IMR-90 (cell line): ENCODE data around the gene IRX3. TPM values are rescaled to one million over a fixed set of nuclear protein-coding genes. Genes with fewer than 3 reads are reported as not detected.
A peak's percentile ranks its signal among the peaks of the same experiment; 100 is the strongest.

Experiments used
- ATAC-seq: fragments of 200-7000 bp; cut with Tn5 transposase; 2 replicates; pipeline ENCODE4 v1.9.1; 2020; ENCODE audit warnings: low read depth, mild to moderate bottlenecking, moderate library complexity
- BruUV-seq: library from RNA; stranded (reverse); fragments of 400-500 nt; replicated peaks from 2 replicates; lab custom pipeline; 2021; lab: Mats Ljungman, UMichigan
- CTCF ChIA-PET: fragments of 300-600 bp; formaldehyde crosslinking; extraction: SDS; loops from one replicate; lab custom pipeline; 2021; ENCODE audit warnings: antibody characterized with exemption; lab: Yijun Ruan, JAX
- POLR2A ChIA-PET: fragments of 300-600 bp; sonication (Branson Sonifier 250); formaldehyde crosslinking; loops from one replicate; lab custom pipeline; 2022; ENCODE audit warnings: antibody characterized with exemption; ENCODE audit not compliant: unreplicated experiment; lab: Charles Lee
- DNase-seq: peaks from one replicate; pipeline ENCODE4 v3.0.0; 2013
- H2AFZ ChIP-seq: replicated peaks from 2 replicates; pipeline ENCODE3; 2013; ENCODE audit warnings: low read length, mild to moderate bottlenecking; ENCODE audit not compliant: poor library complexity
- H2AK5ac ChIP-seq: 2 replicates; pipeline ENCODE4 v1.6.1; 2013; ENCODE audit warnings: low read depth, low read length, inconsistent platforms
- H2AK9ac ChIP-seq: replicated peaks from 2 replicates; pipeline ENCODE3; 2013; ENCODE audit warnings: mild to moderate bottlenecking, low read depth, low read length, moderate library complexity; ENCODE audit not compliant: poor library complexity
- H2BK120ac ChIP-seq: 2 replicates; pipeline ENCODE4 v1.6.1; 2013; ENCODE audit warnings: low read depth, low read length, inconsistent platforms
- H2BK15ac ChIP-seq: 3 replicates; pipeline ENCODE4 v1.6.1; 2013; ENCODE audit warnings: low read depth, low read length, inconsistent platforms
- H2BK20ac ChIP-seq: 2 replicates; pipeline ENCODE4 v1.6.1; 2013; ENCODE audit warnings: low read depth, mild to moderate bottlenecking, inconsistent platforms, low read length, moderate library complexity
- H2BK5ac ChIP-seq: 2 replicates; pipeline ENCODE4 v1.6.1; 2013; ENCODE audit warnings: mild to moderate bottlenecking, low read depth, low read length, inconsistent platforms; ENCODE audit not compliant: poor library complexity, severe bottlenecking
- H3K14ac ChIP-seq: replicated peaks from 2 replicates; pipeline ENCODE4 v1.6.1; 2013; ENCODE audit warnings: low read depth, low read length, inconsistent platforms
- H3K18ac ChIP-seq: 2 replicates; pipeline ENCODE4 v1.6.1; 2013; ENCODE audit warnings: low read depth, low read length, control low read depth
- H3K23ac ChIP-seq: 2 replicates; pipeline ENCODE4 v1.6.1; 2013; ENCODE audit warnings: low read depth, low read length, inconsistent platforms
- H3K27ac ChIP-seq: 2 replicates; pipeline ENCODE4 v1.5.1; 2013; ENCODE audit warnings: mild to moderate bottlenecking, control low read depth, low read length; ENCODE audit not compliant: insufficient read depth
- H3K27me3 ChIP-seq: 2 replicates; pipeline ENCODE4 v1.6.1; 2013; ENCODE audit warnings: low read length; ENCODE audit not compliant: control insufficient read depth, insufficient read depth
- H3K36me3 ChIP-seq: 2 replicates; pipeline ENCODE4 v1.6.1; 2013; ENCODE audit warnings: low read length, mixed read lengths; ENCODE audit not compliant: control insufficient read depth, insufficient read depth
- H3K4ac ChIP-seq: 2 replicates; pipeline ENCODE4 v1.6.1; 2013; ENCODE audit warnings: low read depth, low read length, inconsistent platforms
- H3K4me1 ChIP-seq: 2 replicates; pipeline ENCODE4 v1.6.1; 2013; ENCODE audit warnings: low read length, mixed read lengths; ENCODE audit not compliant: control insufficient read depth, insufficient read depth
- H3K4me2 ChIP-seq: 2 replicates; pipeline ENCODE4 v1.6.1; 2013; ENCODE audit warnings: low read depth, mild to moderate bottlenecking, control low read depth, low read length, moderate library complexity
- H3K4me3 ChIP-seq: 2 replicates; pipeline ENCODE4 v1.5.1; 2013; ENCODE audit warnings: low read depth, mild to moderate bottlenecking, control low read depth, low read length, moderate library complexity; ENCODE audit not compliant: insufficient read depth
- H3K56ac ChIP-seq: 2 replicates; pipeline ENCODE4 v1.6.1; 2013; ENCODE audit warnings: low read length, inconsistent platforms; ENCODE audit not compliant: insufficient read depth; ENCODE audit errors: extremely low read depth
- H3K79me1 ChIP-seq, 2 experiments: 2 replicates each; pipeline ENCODE4 v1.6.1; 2013; ENCODE audit warnings: low read length in 2 of 2, inconsistent platforms in 1 of 2, low read depth in 1 of 2
- H3K9ac ChIP-seq: 2 replicates; pipeline ENCODE4 v1.6.1; 2013; ENCODE audit warnings: low read depth, low read length, control low read depth
- H3K9me1 ChIP-seq: 2 replicates; pipeline ENCODE4 v1.6.1; 2013; ENCODE audit warnings: low read length, inconsistent platforms; ENCODE audit not compliant: insufficient read depth
- H3K9me3 ChIP-seq: 2 replicates; pipeline ENCODE4 v1.6.1; 2013; ENCODE audit warnings: low read length; ENCODE audit not compliant: control insufficient read depth, insufficient read depth
- H4K20me1 ChIP-seq: 2 replicates; pipeline ENCODE4 v1.6.1; 2013; ENCODE audit warnings: low read length, inconsistent platforms; ENCODE audit not compliant: insufficient read depth
- H4K5ac ChIP-seq: 2 replicates; pipeline ENCODE4 v1.6.1; 2013; ENCODE audit warnings: mild to moderate bottlenecking, low read depth, low read length, control low read depth
- H4K8ac ChIP-seq, 2 experiments: 2 replicates each; pipeline ENCODE4 v1.6.1; 2013; ENCODE audit warnings: low read depth in 2 of 2, low read length in 2 of 2, control low read depth in 1 of 2, inconsistent platforms in 1 of 2
- H4K91ac ChIP-seq: 2 replicates; pipeline ENCODE4 v1.6.1; 2013; ENCODE audit warnings: low read depth, low read length, inconsistent platforms; ENCODE audit not compliant: insufficient read depth
- CTCF ChIP-seq: conservative IDR thresholded peaks from 2 replicates; pipeline ENCODE4 v1.5.1; 2012; ENCODE audit warnings: mild to moderate bottlenecking, low read depth, low read length, improper control_type of control experiment
- MAFK ChIP-seq: IDR thresholded peaks from 2 replicates; pipeline ENCODE4 v1.6.1; 2012; ENCODE audit warnings: low read depth, low read length, improper control_type of control experiment
- NFE2L2 ChIP-seq: fragments of 150-350 bp; IDR thresholded peaks from 2 replicates; pipeline ENCODE4 v1.6.1; 2016; ENCODE audit warnings: low read depth, mild to moderate bottlenecking, low read length
- USF2 ChIP-seq: fragments of 150-350 bp; IDR thresholded peaks from 2 replicates; pipeline ENCODE4 v1.6.1; 2017; ENCODE audit warnings: mild to moderate bottlenecking, antibody characterized with exemption, low read length, low read depth
- WGBS, 2 experiments: methylation state at CpG; one replicate each; pipeline versions ENCODE4 v1.1.5 to v1.1.7; 2013; ENCODE audit warnings: missing lambda C conversion rate in 2 of 2; ENCODE audit not compliant: insufficient read length in 1 of 2; ENCODE audit errors: extremely low coverage in 2 of 2; 5-methylcytosine and 5-hydroxymethylcytosine counted together
- dilution Hi-C: fragments of 300-500 bp; cut with HindIII; formaldehyde crosslinking; loops from one replicate; pipeline ENCODE4 v1.14.3; 2018; ENCODE audit warnings: low sequenced_read_pairs; ENCODE audit not compliant: unreplicated experiment
- in situ Hi-C: fragments of 300-500 bp; cut with MboI; formaldehyde crosslinking; loops from 3 replicates; pipeline ENCODE4 v1.14.3; 2019; ENCODE audit warnings: low sequenced_read_pairs, inconsistent platforms, mixed read lengths
- intact Hi-C: fragments of 100-400 bp; cut with micrococcal nuclease; formaldehyde crosslinking; loops from 2 replicates; pipeline ENCODE4 v1.10.0; 2022
- polyA plus RNA-seq, 3 experiments: library from polyadenylated mRNA; depleted of rRNA; stranded (reverse); fragments of >200 nt; gene quantifications; 2 replicates each; pipeline ENCODE4 v1.2.3, GENCODE V29; 2012; ENCODE audit warnings: low replicate concordance in 1 of 3
- total RNA-seq: library from RNA; depleted of rRNA; stranded (reverse); fragments of >200 nt; gene quantifications from 2 replicates; pipeline ENCODE4 v1.2.3, GENCODE V29; 2012

Gene IRX3
- total and polyA plus RNA-seq, 2 of the 4 experiments (the other 2 are of a cell fraction), result not detected

- Histone ChIP-seq H2AFZ (no peak overlapping the region), H2BK5ac (no peak overlapping the region), H3K18ac (no peak overlapping the region), H2AK5ac (no peak overlapping the region), H3K27ac (no peak overlapping the region), H4K8ac (no peak overlapping the region), H4K5ac (no peak overlapping the region), H3K56ac (no peak overlapping the region), H3K4ac (no peak overlapping the region), H3K9me3 (no peaks in the 10 kb centered on the region), H3K79me1 (no peaks in the 10 kb centered on the region), H3K9ac (no peak overlapping the region), H3K9me1 (no peaks in the 10 kb centered on the region), H2BK15ac (no peak overlapping the region), H3K23ac (no peak overlapping the region), H2BK20ac (no peak overlapping the region), H4K20me1 (no peaks in the 10 kb centered on the region), H3K14ac (no peak overlapping the region), H3K36me3 (no peaks in the 10 kb centered on the region), H4K91ac (no peak overlapping the region), H3K27me3 (peaks cover 11% of the 10 kb centered on the region), H2AK9ac (no peak overlapping the region), H2BK120ac (no peak overlapping the region), H3K4me2 (no peak overlapping the region), H3K4me3 (no peak overlapping the region), H3K4me1 (no peaks in the 10 kb centered on the region)
- DNase-seq, result no peak
- ATAC-seq, result no peak
- no peak for TF ChIP-seq MAFK
- peak; percentile 35; the same call in 1 of the 2 replicates for TF ChIP-seq USF2
- no peak for TF ChIP-seq NFE2L2
- no peak for TF ChIP-seq CTCF
- in situ Hi-C loops (no loop called here), intact Hi-C loops (no loop called here), dilution Hi-C loops (no loop called here)
- CTCF ChIA-PET, result no interaction called here
- WGBS, 2 experiments, result no CpG with 5 or more reads among the region's 6 CpGs
- no TSS peak for BruUV-seq
- POLR2A ChIA-PET, result no interaction called here
Observed at GRCh38 chr16:54241525-54241924, 45.1 kb downstream of the IRX3 start.
